ENCODE data around the gene CDK19.

The CDK19 gene

GRCh38 chr6:110693994-110694393, 121.3 kb downstream of the CDK19 start:
- DNase-seq = no peak

GRCh38 chr6:110693296-110693695, 122.0 kb downstream of the CDK19 start:
- no peak for DNase-seq

GRCh38 chr6:110690916-110691315, 124.4 kb downstream of the CDK19 start:
- no peak for DNase-seq

GRCh38 chr6:110690106-110690654, 125.1 kb downstream of the CDK19 start:
- DNase-seq = no peak

GRCh38 chr6:110689275-110689935, 125.9 kb downstream of the CDK19 start:
- no peak for DNase-seq

- DNase-seq = no peak
Observed at GRCh38 chr6:110688661-110689268, 126.5 kb downstream of the CDK19 start.

- no peak for DNase-seq
Observed at GRCh38 chr6:110687326-110687725, 127.9 kb downstream of the CDK19 start.

- no peak for DNase-seq
Observed at GRCh38 chr6:110683241-110683640, 132.0 kb downstream of the CDK19 start.

GRCh38 chr6:110682460-110682853, 132.8 kb downstream of the CDK19 start:
- no peak for DNase-seq

- DNase-seq = no peak
Observed at GRCh38 chr6:110681543-110682459, 133.5 kb downstream of the CDK19 start.

GRCh38 chr6:110676396-110676795, 138.9 kb downstream of the CDK19 start:
- DNase-seq = no peak

GRCh38 chr6:110674096-110674495, 141.2 kb downstream of the CDK19 start:
- no peak for DNase-seq

GRCh38 chr6:110672122-110672521, 143.1 kb downstream of the CDK19 start:
- DNase-seq = no peak

GRCh38 chr6:110671447-110671846, 143.8 kb downstream of the CDK19 start:
- DNase-seq = no peak

- DNase-seq = no peak
Observed at GRCh38 chr6:110665600-110665999, 149.7 kb downstream of the CDK19 start.

GRCh38 chr6:110664933-110665332, 150.3 kb downstream of the CDK19 start:
- no peak for DNase-seq

GRCh38 chr6:110662490-110663211, 152.6 kb downstream of the CDK19 start:
- DNase-seq = no peak

- DNase-seq = no peak
Observed at GRCh38 chr6:110661414-110661813, 153.9 kb downstream of the CDK19 start.

GRCh38 chr6:110660066-110660655, 155.1 kb downstream of the CDK19 start:
- no peak for DNase-seq

GRCh38 chr6:110658631-110659211, 156.5 kb downstream of the CDK19 start:
- no peak for DNase-seq

- no peak for DNase-seq
Observed at GRCh38 chr6:110656492-110656891, 158.8 kb downstream of the CDK19 start.

- no peak for DNase-seq
Observed at GRCh38 chr6:110655821-110656220, 159.4 kb downstream of the CDK19 start.
